HK-2 (cell line): ENCODE data around the gene TMEM95.
A peak's percentile ranks its signal among the peaks of the same experiment; 100 is the strongest.

Experiments used
- DNase-seq: peaks from one replicate; pipeline ENCODE4 v3.0.0-alpha.2; 2018; ENCODE audit not compliant: unreplicated experiment

The TMEM95 gene

DNA sequence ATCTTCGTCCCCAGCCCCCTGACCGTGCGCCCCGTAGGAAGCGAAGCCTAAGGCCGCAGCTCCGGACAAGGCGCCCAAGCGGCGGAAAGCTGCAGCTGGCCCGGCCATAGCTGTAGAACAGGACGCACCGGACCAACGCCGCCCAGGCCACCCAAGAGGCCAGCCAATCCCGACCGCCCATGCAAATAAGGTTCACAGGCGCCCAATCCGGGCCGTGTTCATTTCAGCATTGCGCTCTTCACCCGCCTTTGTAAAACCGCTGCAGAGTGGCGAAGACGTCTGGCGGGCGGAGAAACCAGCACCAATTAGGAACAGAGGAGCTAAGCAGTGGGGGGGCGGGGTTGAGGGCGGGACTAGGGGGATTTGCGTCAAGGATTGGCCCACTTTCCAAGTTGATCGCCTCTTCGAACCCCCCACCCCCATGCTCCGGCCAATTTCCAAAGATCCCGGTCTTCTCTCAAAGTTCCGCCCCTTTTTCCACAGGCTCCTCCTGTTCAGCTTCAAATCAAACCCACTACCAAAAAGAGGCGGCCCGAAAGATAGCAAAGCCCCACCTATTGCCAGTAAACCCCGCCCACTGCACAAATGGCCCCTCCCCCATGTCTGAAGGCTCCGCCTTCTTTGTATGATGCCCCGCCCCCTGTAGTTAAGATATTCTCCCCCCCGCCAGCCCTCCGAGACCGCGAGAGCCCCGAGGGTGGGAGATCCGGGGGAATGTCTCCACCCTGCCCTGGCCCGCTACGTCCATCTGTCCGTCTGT is 49.2 kb downstream of the TMEM95 start, which contains the start of gene TMEM256:
Gene TMEM256 (minus strand): TSS at position 121 of the 760 bp plus-strand sequence. CDS start 13 bp downstream, at position 108.
- DNase-seq: peak; percentile 99

DNA sequence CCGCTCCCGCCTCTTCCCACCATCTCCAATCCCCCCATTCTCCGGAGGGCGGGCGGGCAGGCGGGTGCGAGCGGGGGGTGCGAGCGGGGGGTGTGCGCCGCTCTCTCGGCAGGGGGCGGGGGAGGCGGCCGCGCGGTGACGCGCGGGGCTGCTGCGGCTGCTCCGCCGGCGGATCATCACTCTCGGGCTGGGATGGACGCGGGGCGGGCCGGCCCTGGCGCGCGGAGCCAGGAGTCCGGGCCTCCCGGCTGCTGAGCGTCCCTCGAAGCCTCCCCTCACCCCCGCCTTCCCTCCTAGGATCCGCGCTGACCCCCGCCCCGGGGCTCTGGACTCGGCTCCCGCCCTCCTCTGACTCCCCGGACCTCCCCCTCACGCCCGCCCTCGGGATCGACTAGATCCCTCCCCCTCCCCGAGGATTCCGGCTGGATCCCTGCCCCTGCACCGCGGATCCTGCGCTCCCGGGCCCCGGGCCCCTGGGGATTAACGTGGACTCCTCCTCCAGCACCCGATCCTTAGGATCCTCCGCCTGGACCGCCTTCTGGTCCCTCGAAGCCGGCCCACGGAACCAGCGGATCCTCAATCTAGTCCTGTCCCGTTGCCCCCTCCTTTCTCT is 49.9 kb downstream of the TMEM95 start:
- DNase-seq: peak; percentile 53

DNA sequence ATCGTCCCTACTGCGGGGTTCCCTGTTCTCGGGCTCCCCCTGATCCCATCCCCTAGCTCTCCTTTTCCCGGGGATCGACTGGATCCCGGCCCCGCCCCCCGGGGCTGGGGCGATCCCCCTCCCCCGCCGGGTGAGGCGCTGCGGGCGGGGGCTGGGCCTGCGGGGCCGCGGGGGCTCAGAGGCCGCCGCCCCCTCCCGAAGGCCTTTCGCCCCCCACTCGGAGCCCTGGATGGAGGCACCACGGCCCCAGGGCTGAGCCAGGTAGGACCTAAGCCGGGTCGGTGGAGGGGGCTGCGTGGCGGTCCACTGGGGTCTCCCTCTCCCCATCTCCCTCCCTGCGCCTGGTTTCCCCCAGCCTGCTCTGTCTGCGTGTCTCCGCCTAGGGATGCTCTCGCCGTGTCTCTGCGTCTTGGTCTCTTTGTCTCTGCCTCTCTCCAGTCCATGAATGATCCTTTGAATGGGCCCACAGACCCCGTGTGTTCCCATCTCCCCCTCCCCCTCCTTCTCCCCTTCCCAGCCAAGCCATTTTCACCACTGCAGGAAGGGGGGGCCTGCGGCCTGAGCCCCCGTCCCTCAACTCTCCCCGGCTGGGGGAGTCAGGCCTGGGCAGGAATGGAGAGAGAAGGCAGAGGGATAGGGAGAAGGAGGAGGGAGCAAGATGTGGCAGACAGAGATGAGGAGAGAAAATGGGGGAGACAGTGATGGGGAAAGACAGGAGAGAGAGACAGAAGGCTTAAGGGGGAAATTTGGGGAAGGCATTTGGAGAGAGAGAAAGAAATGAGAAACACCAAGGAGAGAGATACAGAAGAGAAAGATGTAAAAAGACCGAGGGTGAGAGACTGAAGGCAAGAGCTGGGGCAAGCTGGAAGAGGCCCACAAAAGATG is 50.6 kb downstream of the TMEM95 start:
- DNase-seq: no peak

DNA sequence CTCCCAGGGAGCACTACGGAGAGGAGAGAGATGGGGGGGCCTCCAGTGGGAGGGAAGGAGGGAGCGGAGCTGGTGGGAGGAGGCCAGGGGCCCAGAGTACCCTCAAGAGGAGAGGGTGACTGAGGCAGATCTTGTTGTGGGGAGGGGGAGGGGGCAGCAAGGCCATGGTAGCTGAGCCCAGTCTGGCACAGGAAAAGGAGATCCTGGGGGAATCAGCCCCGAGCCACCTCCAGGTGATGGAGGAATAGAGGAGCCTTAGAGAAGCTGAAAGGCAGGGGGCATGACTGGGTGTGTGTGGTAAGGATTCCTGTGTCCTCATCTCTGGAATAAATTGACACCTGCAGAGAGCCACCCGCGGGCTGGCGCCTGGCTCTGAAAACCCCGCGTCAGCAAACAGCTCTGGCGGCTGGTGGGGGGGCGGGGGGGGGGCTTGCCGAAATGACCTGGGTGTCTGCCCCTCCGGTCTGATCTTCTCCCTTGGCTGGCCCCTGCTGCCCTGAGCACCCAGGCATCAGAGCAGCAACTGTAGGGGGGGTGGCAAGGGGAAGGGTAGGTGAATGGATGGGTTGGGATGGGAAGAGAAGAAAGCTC is 51.4 kb downstream of the TMEM95 start:
- DNase-seq: no peak
